ENCODE measurements around the gene BNIP2. TPM values are rescaled to one million over a fixed set of nuclear protein-coding genes. Genes with fewer than 3 reads are reported as not detected.

The BNIP2 gene
- total and polyA plus RNA-seq, 4 donors, result 17.4 to 73.6 (median 29.6) TPM

GRCh38 chr15:59680346-59680745, 8.8 kb downstream of the BNIP2 start:
- no peaks in the 10 kb centered on the region for H3K27me3 ChIP-seq (ENCODE audit: control insufficient read depth in 4 of 4, insufficient read depth in 4 of 4, low read length in 3 of 4)
- H3K9me3 ChIP-seq (ENCODE audit: control insufficient read depth in 4 of 4, low read length in 3 of 4), result no peaks in the 10 kb centered on the region
- H3K4me3 ChIP-seq (ENCODE audit: low read depth in 1 of 3, low read length in 3 of 3), result no peak overlapping the region
- WGBS, result 87% methylated on average over 6 of the region's 6 CpGs
- H3K9ac ChIP-seq (ENCODE audit: low read depth in 1 of 2, low read length in 2 of 2), result no peak overlapping the region
- peaks cover 19 to 59% (median 40%) of the 10 kb centered on the region in 4 donors for H3K36me3 ChIP-seq (ENCODE audit: control insufficient read depth in 4 of 4, insufficient read depth in 3 of 4, low read depth in 1 of 4, low read length in 3 of 4)
- no peak for DNase-seq (ENCODE audit: low spot score)
- TF ChIP-seq MAX (IDR thresholded peaks at IDR 0.05) (no peak), HNF4A (conservative IDR thresholded peaks at IDR 0.05) (no peak), FOXA1 (IDR thresholded peaks at IDR 0.05) (no peak), ZBTB33 (IDR thresholded peaks at IDR 0.05) (no peak), SP1 (IDR thresholded peaks at IDR 0.05) (no peak), YY1 (IDR thresholded peaks at IDR 0.05) (no peak)
- no peak overlapping the region for H3K27ac ChIP-seq (ENCODE audit: low read depth in 1 of 2, low read length in 2 of 2)
- H3K4me1 ChIP-seq (ENCODE audit: control insufficient read depth in 4 of 4, insufficient read depth in 4 of 4, low read length in 3 of 4), result peaks cover 3 to 15% (median 6%) of the 10 kb centered on the region in 4 donors

- 83% methylated on average over 1 of the region's 1 CpG for WGBS
Observed at GRCh38 chr15:59678620-59679019, 10.5 kb downstream of the BNIP2 start.

More at GRCh38 chr15:59678620-59679019, 10.5 kb downstream of the BNIP2 start:
- Histone ChIP-seq H3K27ac (ENCODE audit: low read depth in 1 of 2, low read length in 2 of 2) (no peak overlapping the region), H3K4me3 (ENCODE audit: low read depth in 1 of 3, low read length in 3 of 3) (no peak overlapping the region), H3K4me1 (ENCODE audit: control insufficient read depth in 4 of 4, insufficient read depth in 4 of 4, low read length in 3 of 4) (peaks cover 0 to 7% (median 5%) of the 10 kb centered on the region in 4 donors), H3K36me3 (ENCODE audit: control insufficient read depth in 4 of 4, insufficient read depth in 3 of 4, low read depth in 1 of 4, low read length in 3 of 4) (peaks cover 21 to 59% (median 46%) of the 10 kb centered on the region in 4 donors), H3K9ac (ENCODE audit: low read depth in 1 of 2, low read length in 2 of 2) (no peak overlapping the region), H3K27me3 (ENCODE audit: control insufficient read depth in 4 of 4, insufficient read depth in 4 of 4, low read length in 3 of 4) (no peaks in the 10 kb centered on the region), H3K9me3 (ENCODE audit: control insufficient read depth in 4 of 4, low read length in 3 of 4) (no peaks in the 10 kb centered on the region)
- no peak for DNase-seq (ENCODE audit: low spot score)
- TF ChIP-seq EGR1 (IDR thresholded peaks at IDR 0.05; ENCODE audit: low read depth in 2 of 2) (no peak), ZBTB33 (IDR thresholded peaks at IDR 0.05) (no peak), HNF4A (conservative IDR thresholded peaks at IDR 0.05) (no peak), YY1 (IDR thresholded peaks at IDR 0.05) (no peak), GABPA (IDR thresholded peaks at IDR 0.05 in 1 of 2, conservative IDR thresholded peaks at IDR 0.05 in 1 of 2) (no peak), TAF1 (conservative IDR thresholded peaks at IDR 0.05) (no peak), CTCF (IDR thresholded peaks at IDR 0.05; ENCODE audit: low read depth, low read length, missing input control) (no peak)

All from liver (tissue), 9 donors.